H1 (cell line): ENCODE data around the gene FGD6. TPM values are rescaled to one million over a fixed set of nuclear protein-coding genes. Genes with fewer than 3 reads are reported as not detected.

Source experiments
- CTCF ChIA-PET: fragments of 300-600 bp; sonication (Branson Sonifier 250); formaldehyde crosslinking; loops from one replicate; lab custom pipeline; 2021; ENCODE audit not compliant: partially characterized antibody; lab: Charles Lee
- POLR2A ChIA-PET: fragments of 300-600 bp; sonication (Branson Sonifier 250); formaldehyde crosslinking; loops from one replicate; lab custom pipeline; 2021; ENCODE audit warnings: inconsistent platforms; ENCODE audit not compliant: partially characterized antibody; lab: Charles Lee
- DNase-seq, 2 experiments: peaks; one replicate each; pipeline versions ENCODE4 v3.0.0 to v3.0.0-alpha.2; 2010 to 2022; ENCODE audit warnings: low spot score in 2 of 2, low read depth in 1 of 2, mixed read lengths in 1 of 2
- FAIRE-seq: peaks from 2 replicates; lab custom pipeline; 2011; peaks lifted over from hg19 to GRCh38; lab: Jason Lieb, UNC
- H2AFZ ChIP-seq: 2 replicates; pipeline ENCODE4 v1.8.1; 2012; ENCODE audit warnings: low read length, inconsistent platforms
- H2AK5ac ChIP-seq: 2 replicates; pipeline ENCODE4 v1.6.1; 2013; ENCODE audit warnings: low read depth, low read length
- H2BK120ac ChIP-seq: replicated peaks from 2 replicates; pipeline ENCODE3; 2013; ENCODE audit warnings: low read depth, low read length, inconsistent platforms
- H2BK12ac ChIP-seq: 2 replicates; pipeline ENCODE4 v1.6.1; 2013; ENCODE audit warnings: low read depth, low read length
- H2BK15ac ChIP-seq: 2 replicates; pipeline ENCODE4 v1.6.1; 2013; ENCODE audit warnings: low read length
- H2BK20ac ChIP-seq: 2 replicates; pipeline ENCODE4 v1.6.1; 2013; ENCODE audit warnings: low read length
- H2BK5ac ChIP-seq: 2 replicates; pipeline ENCODE4 v1.6.1; 2013; ENCODE audit warnings: low read depth, low read length
- H3K14ac ChIP-seq: 2 replicates; pipeline ENCODE4 v1.6.1; 2013; ENCODE audit warnings: inconsistent platforms; ENCODE audit not compliant: insufficient read length
- H3K18ac ChIP-seq: 2 replicates; pipeline ENCODE4 v1.6.1; 2013; ENCODE audit warnings: low read length; ENCODE audit errors: extremely low read depth
- H3K23ac ChIP-seq: 2 replicates; pipeline ENCODE4 v1.6.1; 2013; ENCODE audit warnings: inconsistent platforms; ENCODE audit not compliant: insufficient read length
- H3K23me2 ChIP-seq: 2 replicates; pipeline ENCODE4 v1.6.1; 2013; ENCODE audit warnings: low read depth, low read length
- H3K27ac ChIP-seq: 2 replicates; pipeline ENCODE4 v1.6.1; 2011; ENCODE audit warnings: low read depth, low read length, inconsistent platforms
- H3K27me3 ChIP-seq, 4 experiments: replicated peaks in 1 of 4; 1 replicate in 1 of 4; 2 replicates in 3 of 4; pipeline versions ENCODE4 v1.6.1 to v1.8.1; 2011 to 2013; ENCODE audit warnings: low read length in 3 of 4, mild to moderate bottlenecking in 3 of 4, inconsistent platforms in 2 of 4, mixed read lengths in 2 of 4, moderate library complexity in 1 of 4; ENCODE audit not compliant: control insufficient read depth in 3 of 4, insufficient read depth in 3 of 4; ENCODE audit errors: extremely low read depth in 1 of 4
- H3K36me3 ChIP-seq, 4 experiments: 2 replicates each; pipeline versions ENCODE4 v1.6.1 to v1.8.1; 2011 to 2013; ENCODE audit warnings: mild to moderate bottlenecking in 4 of 4, low read length in 3 of 4, moderate library complexity in 2 of 4, control low read depth in 1 of 4, inconsistent platforms in 1 of 4; ENCODE audit not compliant: insufficient read depth in 4 of 4, control insufficient read depth in 2 of 4
- H3K4ac ChIP-seq: replicated peaks from 2 replicates; pipeline ENCODE3; 2013; ENCODE audit warnings: low read length, low read depth, mixed read lengths, inconsistent platforms; ENCODE audit not compliant: insufficient read length
- H3K4me1 ChIP-seq, 4 experiments: replicated peaks in 1 of 4; 1 replicate in 1 of 4; 2 replicates in 3 of 4; pipeline versions ENCODE4 v1.6.1 to v1.8.1; 2011 to 2013; ENCODE audit warnings: low read length in 3 of 4, inconsistent platforms in 2 of 4, mixed read lengths in 1 of 4; ENCODE audit not compliant: insufficient read depth in 4 of 4, control insufficient read depth in 3 of 4
- H3K4me2 ChIP-seq, 2 experiments: 2 replicates each; pipeline versions ENCODE4 v1.6.1 to v1.8.1; 2011 to 2013; ENCODE audit warnings: low read depth in 2 of 2, low read length in 2 of 2, control low read depth in 1 of 2, inconsistent platforms in 1 of 2, mild to moderate bottlenecking in 1 of 2; ENCODE audit not compliant: insufficient read depth in 1 of 2
- H3K4me3 ChIP-seq, 4 experiments: fragments of 200-600, 300-600 bp in 1 of 4; sonication (generic), shearing (Covaris generic), sonication (Bioruptor Twin) in 1 of 4; 2 replicates each; pipeline versions ENCODE4 v1.5.1 to v1.8.1; 2011 to 2016; ENCODE audit warnings: low read length in 4 of 4, low read depth in 3 of 4, control low read depth in 2 of 4, inconsistent platforms in 2 of 4, mild to moderate bottlenecking in 2 of 4, mixed read lengths in 1 of 4, moderate library complexity in 1 of 4; ENCODE audit not compliant: insufficient read depth in 2 of 4; ENCODE audit errors: extremely low read depth in 1 of 4
- H3K56ac ChIP-seq: replicated peaks from 2 replicates; pipeline ENCODE3; 2013; ENCODE audit warnings: low read depth, mild to moderate bottlenecking, mixed read lengths, low read length, inconsistent platforms; ENCODE audit not compliant: insufficient read length
- H3K79me1 ChIP-seq: 2 replicates; pipeline ENCODE4 v1.6.1; 2013; ENCODE audit warnings: low read depth, low read length, control low read depth
- H3K79me2 ChIP-seq, 2 experiments: 2 replicates each; pipeline versions ENCODE4 v1.6.1 to v1.8.1; 2012 to 2013; ENCODE audit warnings: low read length in 2 of 2, mild to moderate bottlenecking in 2 of 2, inconsistent platforms in 1 of 2; ENCODE audit not compliant: insufficient read depth in 2 of 2, control insufficient read depth in 1 of 2
- H3K9ac ChIP-seq, 4 experiments: replicated peaks in 1 of 4; 1 replicate in 1 of 4; 2 replicates in 3 of 4; pipeline versions ENCODE4 v1.6.1 to v1.8.1; 2011 to 2013; ENCODE audit warnings: low read depth in 3 of 4, low read length in 3 of 4, control low read depth in 2 of 4, mild to moderate bottlenecking in 2 of 4, moderate library complexity in 2 of 4, inconsistent platforms in 1 of 4; ENCODE audit errors: extremely low read depth in 1 of 4
- H3K9me3 ChIP-seq, 2 experiments: 2 replicates each; pipeline versions ENCODE4 v1.6.1 to v1.8.1; 2012 to 2013; ENCODE audit warnings: mild to moderate bottlenecking in 2 of 2, moderate library complexity in 2 of 2, control low read depth in 1 of 2, inconsistent platforms in 1 of 2, low read depth in 1 of 2, low read length in 1 of 2, mixed read lengths in 1 of 2; ENCODE audit not compliant: insufficient read depth in 2 of 2
- H4K20me1 ChIP-seq, 2 experiments: replicated peaks in 1 of 2; 2 replicates each; pipeline versions ENCODE3 to v1.8.1; 2011 to 2013; ENCODE audit warnings: inconsistent platforms in 2 of 2, low read length in 2 of 2, mild to moderate bottlenecking in 1 of 2; ENCODE audit not compliant: insufficient read depth in 2 of 2, control insufficient read depth in 1 of 2
- H4K5ac ChIP-seq: 2 replicates; pipeline ENCODE4 v1.6.1; 2013; ENCODE audit warnings: low read length, low read depth, mixed read lengths, inconsistent platforms; ENCODE audit not compliant: insufficient read length
- H4K8ac ChIP-seq: 2 replicates; pipeline ENCODE4 v1.8.0; 2013; ENCODE audit warnings: mild to moderate bottlenecking, moderate library complexity, low read length, inconsistent platforms; ENCODE audit not compliant: insufficient read depth; ENCODE audit errors: extremely low read depth
- H4K91ac ChIP-seq: replicated peaks from 2 replicates; pipeline ENCODE3; 2013; ENCODE audit warnings: low read length, mixed read lengths, inconsistent platforms; ENCODE audit not compliant: insufficient read length
- CBX5 ChIP-seq: fragments of 300-800, 300-1000 bp; sonication (generic); IDR thresholded peaks from 2 replicates; pipeline ENCODE4 v1.7.1; 2016; ENCODE audit warnings: antibody characterized with exemption, low read length, low read depth
- CHD1 ChIP-seq: IDR thresholded peaks from 2 replicates; pipeline ENCODE4 v1.6.1; 2012; ENCODE audit warnings: low read depth, low read length, improper control_type of control experiment
- CREB1 ChIP-seq: IDR thresholded peaks from 2 replicates; pipeline ENCODE4 v1.6.1; 2012; ENCODE audit warnings: inconsistent platforms
- CTBP2 ChIP-seq: IDR thresholded peaks from 2 replicates; pipeline ENCODE4 v1.7.0; 2011; ENCODE audit warnings: borderline replicate concordance, mild to moderate bottlenecking, moderate library complexity, mixed read lengths, low read length; ENCODE audit not compliant: insufficient read depth, insufficient read length
- HDAC2 ChIP-seq, 2 experiments: fragments of 300-600 bp in 1 of 2; sonication (generic) in 1 of 2; IDR thresholded peaks; 2 replicates each; pipeline ENCODE4 v1.6.1; 2011 to 2012; ENCODE audit warnings: low read depth in 2 of 2, low read length in 2 of 2, mild to moderate bottlenecking in 2 of 2, moderate library complexity in 2 of 2, borderline replicate concordance in 1 of 2, inconsistent platforms in 1 of 2
- PHF8 ChIP-seq: fragments of 200-600 bp; sonication (generic); conservative IDR thresholded peaks from 2 replicates; pipeline ENCODE4 v1.7.1; 2012; ENCODE audit warnings: low read depth, mild to moderate bottlenecking, inconsistent platforms, low read length, moderate library complexity
- TCF12 ChIP-seq: IDR thresholded peaks from 2 replicates; pipeline ENCODE4 v1.6.1; 2011; ENCODE audit warnings: low read depth, mild to moderate bottlenecking, low read length
- YY1 ChIP-seq: IDR thresholded peaks from 2 replicates; pipeline ENCODE4 v1.6.1; 2011; ENCODE audit warnings: low read depth, mild to moderate bottlenecking, low read length
- polyA plus RNA-seq, 7 experiments: library from polyadenylated mRNA; depleted of rRNA in 3 of 7; stranded (reverse) in 5 of 7; unstranded in 2 of 7; fragments of >200 nt in 5 of 7; fragments of 200-250 nt in 2 of 7; gene quantifications; 1 replicate in 5 of 7; 2 replicates in 1 of 7; 4 replicates in 1 of 7; pipeline versions ENCODE4 v1.2.1 to v1.2.3, GENCODE V29; 2011 to 2013; ENCODE audit warnings: missing spikeins in 2 of 7, mixed read lengths in 2 of 7
- total RNA-seq: library from RNA; stranded (reverse); fragmentation: NEBNext Ultra II Directional; extraction: Animal tissue kit (Norgen Biotek cat#: 25700); gene quantifications from 2 replicates; pipeline ENCODE4 v1.2.1, GENCODE V29; 2021
- TF ChIP-seq, protein P1 (sequence below), 3 experiments: IDR thresholded peaks; 1 replicate in 2 of 3; 2 replicates in 1 of 3; pipeline versions ENCODE4 v1.5.1 to v1.6.1; 2011; ENCODE audit warnings: low read length in 3 of 3, mild to moderate bottlenecking in 3 of 3, inconsistent platforms in 2 of 3, low read depth in 1 of 3, moderate library complexity in 1 of 3; ENCODE audit not compliant: insufficient read depth in 1 of 3; ENCODE audit errors: control extremely low read depth in 1 of 3
- TF ChIP-seq, protein P2 (sequence below): IDR thresholded peaks from 2 replicates; pipeline ENCODE4 v1.6.1; 2012; ENCODE audit warnings: inconsistent platforms

Gene FGD6
- total and polyA plus RNA-seq, 2 of the 8 experiments (the other 6 are each of a cell fraction or from before 2014, with no cell fraction given), result 12.2 to 24.3 TPM

DNA sequence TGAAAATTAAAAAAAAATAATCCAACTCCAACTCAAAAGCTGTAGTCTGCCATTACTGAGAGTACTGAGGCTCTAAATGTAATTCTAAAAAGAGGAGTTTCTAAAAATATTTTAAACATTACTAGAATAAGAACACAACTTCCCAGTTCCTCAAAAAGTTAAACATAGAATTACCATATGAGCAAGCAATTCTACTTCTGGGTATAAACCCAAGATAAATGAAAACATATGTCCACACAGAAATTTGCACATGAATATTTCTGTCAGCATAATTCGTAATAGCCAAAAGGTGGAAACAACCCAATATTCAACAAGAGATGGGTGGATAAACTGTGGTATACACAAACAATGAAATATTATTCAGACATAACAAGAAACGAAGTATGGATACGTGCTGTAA lies 128.9 kb downstream of the FGD6 start (continued):
- TF ChIP-seq CREB1 (no peak), PHF8 (no peak)

DNA sequence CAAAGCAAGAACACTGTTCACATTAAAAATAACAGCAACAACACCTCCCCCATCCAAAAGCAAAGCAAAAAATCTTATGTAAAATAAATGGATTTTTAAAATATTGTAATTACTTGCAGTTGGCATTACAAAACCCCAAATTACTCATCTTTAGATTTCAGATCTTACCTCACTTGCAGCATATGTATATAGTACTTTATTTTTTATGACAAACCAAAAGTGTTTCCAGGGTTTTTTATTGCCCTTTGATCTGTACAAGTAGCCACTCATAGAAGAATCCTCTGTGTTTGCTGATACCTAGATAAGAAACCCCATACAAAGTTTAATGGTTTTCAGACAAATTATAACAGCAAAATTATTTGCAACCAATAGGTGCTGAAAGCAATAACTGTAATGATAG lies 131.7 kb downstream of the FGD6 start:
- Histone ChIP-seq H3K18ac (no peak overlapping the region), H3K9ac (no peak overlapping the region), H3K23me2 (no peaks in the 10 kb centered on the region), H3K79me1 (no peaks in the 10 kb centered on the region), H2BK20ac (no peak overlapping the region), H3K14ac (no peak overlapping the region), H3K9me3 (no peaks in the 10 kb centered on the region), H3K27ac (no peak overlapping the region), H2AK5ac (no peak overlapping the region), H3K4me3 (no peak overlapping the region), H2BK5ac (no peak overlapping the region), H2AFZ (no peak overlapping the region), H3K23ac (no peak overlapping the region), H3K36me3 (peaks cover 0 to 31% (median 21%) of the 10 kb centered on the region in 4 experiments; a peak in 6 of 8 replicates), H4K8ac (no peak overlapping the region), H4K20me1 (no peaks in the 10 kb centered on the region), H3K79me2 (no peaks in the 10 kb centered on the region), H2BK120ac (no peak overlapping the region), H4K5ac (no peak overlapping the region), H3K4me1 (no peaks in the 10 kb centered on the region), H3K4me2 (no peak overlapping the region), H2BK12ac (no peak overlapping the region), H4K91ac (no peak overlapping the region), H3K56ac (no peak overlapping the region), H3K4ac (no peak overlapping the region), H3K27me3 (no peaks in the 10 kb centered on the region), H2BK15ac (no peak overlapping the region)
- CTCF ChIA-PET, result interaction anchor here (0.5 kb wide), 1 partner anchor 165 kb away, joined by 3 read pairs; no protein-coding TSS in a partner anchor
- DNase-seq (no peak), FAIRE-seq (no peak)
- POLR2A ChIA-PET, result no interaction called here
- TF ChIP-seq, protein P1, sequence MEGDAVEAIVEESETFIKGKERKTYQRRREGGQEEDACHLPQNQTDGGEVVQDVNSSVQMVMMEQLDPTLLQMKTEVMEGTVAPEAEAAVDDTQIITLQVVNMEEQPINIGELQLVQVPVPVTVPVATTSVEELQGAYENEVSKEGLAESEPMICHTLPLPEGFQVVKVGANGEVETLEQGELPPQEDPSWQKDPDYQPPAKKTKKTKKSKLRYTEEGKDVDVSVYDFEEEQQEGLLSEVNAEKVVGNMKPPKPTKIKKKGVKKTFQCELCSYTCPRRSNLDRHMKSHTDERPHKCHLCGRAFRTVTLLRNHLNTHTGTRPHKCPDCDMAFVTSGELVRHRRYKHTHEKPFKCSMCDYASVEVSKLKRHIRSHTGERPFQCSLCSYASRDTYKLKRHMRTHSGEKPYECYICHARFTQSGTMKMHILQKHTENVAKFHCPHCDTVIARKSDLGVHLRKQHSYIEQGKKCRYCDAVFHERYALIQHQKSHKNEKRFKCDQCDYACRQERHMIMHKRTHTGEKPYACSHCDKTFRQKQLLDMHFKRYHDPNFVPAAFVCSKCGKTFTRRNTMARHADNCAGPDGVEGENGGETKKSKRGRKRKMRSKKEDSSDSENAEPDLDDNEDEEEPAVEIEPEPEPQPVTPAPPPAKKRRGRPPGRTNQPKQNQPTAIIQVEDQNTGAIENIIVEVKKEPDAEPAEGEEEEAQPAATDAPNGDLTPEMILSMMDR (IDR thresholded peaks at IDR 0.05; ENCODE audit: control extremely low read depth in 1 of 3, insufficient read depth in 1 of 3, low read depth in 1 of 3, low read length in 3 of 3), result no peak
- TF ChIP-seq CBX5 (no peak), YY1 (no peak), CTBP2 (no peak), CHD1 (no peak), HDAC2 (IDR thresholded peaks at IDR 0.05; ENCODE audit: borderline replicate concordance in 1 of 2, low read depth in 2 of 2, low read length in 2 of 2) (no peak), TCF12 (no peak)
- TF ChIP-seq, protein P2, sequence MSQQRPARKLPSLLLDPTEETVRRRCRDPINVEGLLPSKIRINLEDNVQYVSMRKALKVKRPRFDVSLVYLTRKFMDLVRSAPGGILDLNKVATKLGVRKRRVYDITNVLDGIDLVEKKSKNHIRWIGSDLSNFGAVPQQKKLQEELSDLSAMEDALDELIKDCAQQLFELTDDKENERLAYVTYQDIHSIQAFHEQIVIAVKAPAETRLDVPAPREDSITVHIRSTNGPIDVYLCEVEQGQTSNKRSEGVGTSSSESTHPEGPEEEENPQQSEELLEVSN, result no peak
